ENCODE measurements around the gene SELENOW.

The SELENOW gene

DNA sequence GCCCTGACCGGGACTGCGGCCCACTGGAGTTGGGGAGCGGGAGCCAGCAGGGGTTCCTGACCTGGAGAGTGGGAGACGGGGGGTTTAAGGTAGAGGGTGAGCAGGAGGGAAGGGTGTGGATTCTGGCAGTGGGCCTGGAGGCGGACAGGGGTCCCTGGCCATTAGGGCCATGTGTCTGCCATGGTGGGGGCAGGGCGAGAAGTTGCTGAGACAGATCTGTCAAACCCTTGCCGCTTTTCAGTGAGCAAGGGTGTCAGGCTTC lies 12.2 kb upstream of the SELENOW start:
- Histone ChIP-seq H3K27me3 (ENCODE audit: low read length) (no peaks in the 10 kb centered on the region), H3K9me2 (replicated peaks; ENCODE audit: insufficient read depth, low read length) (no peaks in the 10 kb centered on the region), H3K4me3 (ENCODE audit: insufficient read depth, low read length, poor library complexity, severe bottlenecking) (no peak overlapping the region), H3K36me3 (ENCODE audit: low read length) (no peaks in the 10 kb centered on the region), H3K4me2 (ENCODE audit: low read depth, low read length, poor library complexity, severe bottlenecking) (no peak overlapping the region), H3F3A (ENCODE audit: insufficient read depth) (peaks cover 3% of the 10 kb centered on the region; the same call in 1 of the 2 replicates), H2AFZ (ENCODE audit: low read depth, low read length, severe bottlenecking) (no peak overlapping the region), H3K79me2 (ENCODE audit: insufficient read depth, low read length) (no peaks in the 10 kb centered on the region), H3K9ac (ENCODE audit: low read length) (no peak overlapping the region), H3K9me3 (ENCODE audit: insufficient read depth, low read length) (no peaks in the 10 kb centered on the region), H3K27ac (ENCODE audit: low read depth, low read length) (no peak overlapping the region), H4K20me1 (ENCODE audit: low read depth, low read length) (no peaks in the 10 kb centered on the region)
- TF ChIP-seq CTCF (IDR thresholded peaks at IDR 0.05; ENCODE audit: insufficient read depth, low read length, poor library complexity, severe bottlenecking) (no peak), EZH2phosphoT487 (conservative IDR thresholded peaks at IDR 0.05; ENCODE audit: low read length) (no peak)

- Histone ChIP-seq H3K9me3 (ENCODE audit: insufficient read depth, low read length) (no peaks in the 10 kb centered on the region), H4K20me1 (ENCODE audit: low read depth, low read length) (no peaks in the 10 kb centered on the region), H3K27me3 (ENCODE audit: low read length) (no peaks in the 10 kb centered on the region), H3K4me3 (ENCODE audit: insufficient read depth, low read length, poor library complexity, severe bottlenecking) (no peak overlapping the region), H2AFZ (ENCODE audit: low read depth, low read length, severe bottlenecking) (no peak overlapping the region), H3K27ac (ENCODE audit: low read depth, low read length) (no peak overlapping the region), H3K9ac (ENCODE audit: low read length) (no peak overlapping the region), H3K9me2 (replicated peaks; ENCODE audit: insufficient read depth, low read length) (no peaks in the 10 kb centered on the region), H3K36me3 (ENCODE audit: low read length) (no peaks in the 10 kb centered on the region), H3F3A (ENCODE audit: insufficient read depth) (peaks cover 3% of the 10 kb centered on the region; the same call in 1 of the 2 replicates), H3K79me2 (ENCODE audit: insufficient read depth, low read length) (no peaks in the 10 kb centered on the region), H3K4me2 (ENCODE audit: low read depth, low read length, poor library complexity, severe bottlenecking) (no peak overlapping the region)
- TF ChIP-seq EZH2phosphoT487 (conservative IDR thresholded peaks at IDR 0.05; ENCODE audit: low read length) (no peak), CTCF (IDR thresholded peaks at IDR 0.05; ENCODE audit: insufficient read depth, low read length, poor library complexity, severe bottlenecking) (no peak)
Measured at GRCh38 chr19:47766670-47767069, 11.8 kb upstream of the SELENOW start.

GRCh38 chr19:47767349-47767748 lies 11.2 kb upstream of the SELENOW start:
- no peak overlapping the region for H2AFZ ChIP-seq (ENCODE audit: low read depth, low read length, severe bottlenecking)
- no peaks in the 10 kb centered on the region for H3K36me3 ChIP-seq (ENCODE audit: low read length)
- H3K27me3 ChIP-seq (ENCODE audit: low read length), result no peaks in the 10 kb centered on the region
- TF ChIP-seq EZH2phosphoT487 (conservative IDR thresholded peaks at IDR 0.05; ENCODE audit: low read length), result no peak
- no peak for TF ChIP-seq CTCF (IDR thresholded peaks at IDR 0.05; ENCODE audit: insufficient read depth, low read length, poor library complexity, severe bottlenecking)
- H3F3A ChIP-seq (ENCODE audit: insufficient read depth), result peaks cover 3% of the 10 kb centered on the region; the same call in 1 of the 2 replicates
- no peaks in the 10 kb centered on the region for H3K9me3 ChIP-seq (ENCODE audit: insufficient read depth, low read length)
- H3K4me3 ChIP-seq (ENCODE audit: insufficient read depth, low read length, poor library complexity, severe bottlenecking), result no peak overlapping the region
- H3K9ac ChIP-seq (ENCODE audit: low read length), result no peak overlapping the region
- H3K79me2 ChIP-seq (ENCODE audit: insufficient read depth, low read length), result no peaks in the 10 kb centered on the region
- no peaks in the 10 kb centered on the region for H3K9me2 ChIP-seq (replicated peaks; ENCODE audit: insufficient read depth, low read length)
- H4K20me1 ChIP-seq (ENCODE audit: low read depth, low read length), result no peaks in the 10 kb centered on the region
- H3K27ac ChIP-seq (ENCODE audit: low read depth, low read length), result no peak overlapping the region
- H3K4me2 ChIP-seq (ENCODE audit: low read depth, low read length, poor library complexity, severe bottlenecking), result no peak overlapping the region

GRCh38 chr19:47768604-47769003 lies 9.9 kb upstream of the SELENOW start:
- H3K4me2 ChIP-seq (ENCODE audit: low read depth, low read length, poor library complexity, severe bottlenecking), result no peak overlapping the region
- no peak overlapping the region for H2AFZ ChIP-seq (ENCODE audit: low read depth, low read length, severe bottlenecking)
- H3K9me2 ChIP-seq (replicated peaks; ENCODE audit: insufficient read depth, low read length), result no peaks in the 10 kb centered on the region
- H3K9me3 ChIP-seq (ENCODE audit: insufficient read depth, low read length), result no peaks in the 10 kb centered on the region
- H3K36me3 ChIP-seq (ENCODE audit: low read length), result no peaks in the 10 kb centered on the region
- H4K20me1 ChIP-seq (ENCODE audit: low read depth, low read length), result no peaks in the 10 kb centered on the region
- H3K27me3 ChIP-seq (ENCODE audit: low read length), result no peaks in the 10 kb centered on the region
- H3K79me2 ChIP-seq (ENCODE audit: insufficient read depth, low read length), result no peaks in the 10 kb centered on the region
- H3K27ac ChIP-seq (ENCODE audit: low read depth, low read length), result no peak overlapping the region
- no peak overlapping the region for H3K9ac ChIP-seq (ENCODE audit: low read length)
- TF ChIP-seq EZH2phosphoT487 (conservative IDR thresholded peaks at IDR 0.05; ENCODE audit: low read length) (no peak), CTCF (IDR thresholded peaks at IDR 0.05; ENCODE audit: insufficient read depth, low read length, poor library complexity, severe bottlenecking) (no peak)
- peaks cover 3% of the 10 kb centered on the region; the same call in 1 of the 2 replicates for H3F3A ChIP-seq (ENCODE audit: insufficient read depth)
- H3K4me3 ChIP-seq (ENCODE audit: insufficient read depth, low read length, poor library complexity, severe bottlenecking), result no peak overlapping the region

Data from SU-DHL-6 (cell line).